Neural cell (in vitro differentiated cells): ENCODE results near the gene SP3.

ENCODE experiments used
- CTCF ChIP-seq: fragments of 450-650 bp; IDR thresholded peaks from 2 replicates; pipeline ENCODE4 v1.5.1; 2014; ENCODE audit warnings: antibody characterized with exemption, mild to moderate bottlenecking, moderate library complexity; ENCODE audit not compliant: poor library complexity, severe bottlenecking
- EP300 ChIP-seq: fragments of 450-650 bp; conservative IDR thresholded peaks from 2 replicates; pipeline ENCODE4 v1.6.1; 2014; ENCODE audit warnings: antibody characterized with exemption, mild to moderate bottlenecking, moderate library complexity; ENCODE audit not compliant: poor library complexity, severe bottlenecking
- EZH2 ChIP-seq: fragments of 200-600, 300-800 bp; shearing (Covaris generic), sonication (generic); IDR thresholded peaks from 2 replicates; pipeline ENCODE4 v1.6.1; 2014; ENCODE audit warnings: antibody characterized with exemption, low read length, borderline replicate concordance, mild to moderate bottlenecking; ENCODE audit not compliant: insufficient read depth, poor library complexity, severe bottlenecking
- MXI1 ChIP-seq: fragments of 450-650 bp; conservative IDR thresholded peaks from 2 replicates; pipeline ENCODE4 v1.6.1; 2014; ENCODE audit warnings: antibody characterized with exemption, mild to moderate bottlenecking; ENCODE audit not compliant: poor library complexity, severe bottlenecking
- POLR2AphosphoS5 ChIP-seq: IDR thresholded peaks from 2 replicates; pipeline ENCODE4 v1.6.1; 2012
- RAD21 ChIP-seq: fragments of 450-650 bp; conservative IDR thresholded peaks from 2 replicates; pipeline ENCODE4 v1.6.1; 2014; ENCODE audit warnings: antibody characterized with exemption, mild to moderate bottlenecking, moderate library complexity
- REST ChIP-seq: IDR thresholded peaks from 2 replicates; pipeline ENCODE4 v1.6.1; 2012; ENCODE audit warnings: borderline replicate concordance
- SMC3 ChIP-seq: fragments of 450-650 bp; conservative IDR thresholded peaks from 2 replicates; pipeline ENCODE4 v1.6.1; 2014; ENCODE audit warnings: antibody characterized with exemption, mild to moderate bottlenecking, moderate library complexity; ENCODE audit not compliant: poor library complexity
- TAF1 ChIP-seq: IDR thresholded peaks from 2 replicates; pipeline ENCODE4 v1.6.1; 2012; ENCODE audit warnings: low read depth

- no peak for TF ChIP-seq EZH2
- TF ChIP-seq MXI1, result no peak
- no peak for TF ChIP-seq CTCF
- no peak for TF ChIP-seq TAF1
- no peak for TF ChIP-seq SMC3
- no peak for TF ChIP-seq EP300
- no peak for TF ChIP-seq POLR2AphosphoS5
- TF ChIP-seq RAD21, result no peak
- no peak for TF ChIP-seq REST
Observed at GRCh38 chr2:174012347-174013314, 47.5 kb upstream of the SP3 start.
